Stimulated activated CD4-positive, alpha-beta T cell treated with anti-CD3 and anti-CD28 coated beads, Interleukin-2, amount 100 ng/mL, for 24 hours (primary cell): ENCODE measurements around the gene R3HDM2.
A peak's percentile ranks its signal among the peaks of the same experiment; 100 is the strongest.

ENCODE experiments used
- DNase-seq, 2 donors: peaks; one replicate each; pipeline ENCODE4 v3.0.0-alpha.2; 2020

R3HDM2 gene

DNA sequence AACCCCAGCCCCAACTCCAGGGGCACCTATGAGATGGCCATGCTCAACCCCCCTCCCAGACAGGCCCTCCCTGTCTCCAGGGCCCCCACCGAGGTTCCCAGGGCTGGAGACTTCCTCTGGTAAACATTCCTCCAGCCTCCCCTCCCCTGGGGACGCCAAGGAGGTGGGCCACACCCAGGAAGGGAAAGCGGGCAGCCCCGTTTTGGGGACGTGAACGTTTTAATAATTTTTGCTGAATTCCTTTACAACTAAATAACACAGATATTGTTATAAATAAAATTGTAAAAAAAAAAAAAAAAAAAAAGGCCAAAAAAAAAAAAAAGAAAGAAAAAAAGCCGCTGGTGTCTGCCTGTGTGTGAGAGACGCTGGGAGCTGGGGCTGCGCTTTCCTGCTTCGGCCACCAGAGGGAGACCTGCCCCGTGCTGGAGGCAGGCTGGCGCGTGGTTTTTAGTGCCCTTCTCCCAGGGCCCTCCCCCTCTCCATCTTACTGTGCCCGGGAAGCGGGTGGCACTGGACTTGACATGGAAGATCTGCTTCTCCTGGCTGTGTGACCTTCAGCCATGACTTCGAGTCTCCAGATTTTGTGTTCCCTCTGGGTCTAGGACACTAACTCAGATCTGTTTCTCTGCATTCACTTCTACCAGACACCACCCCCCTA lies 217.7 kb downstream of the R3HDM2 start:
- DNase-seq: peak; percentile 87 to 89

GRCh38 chr12:57212701-57213057 lies 218.2 kb downstream of the R3HDM2 start:
- no peak for DNase-seq

GRCh38 chr12:57211791-57212700 lies 218.8 kb downstream of the R3HDM2 start:
- DNase-seq: no peak

DNA sequence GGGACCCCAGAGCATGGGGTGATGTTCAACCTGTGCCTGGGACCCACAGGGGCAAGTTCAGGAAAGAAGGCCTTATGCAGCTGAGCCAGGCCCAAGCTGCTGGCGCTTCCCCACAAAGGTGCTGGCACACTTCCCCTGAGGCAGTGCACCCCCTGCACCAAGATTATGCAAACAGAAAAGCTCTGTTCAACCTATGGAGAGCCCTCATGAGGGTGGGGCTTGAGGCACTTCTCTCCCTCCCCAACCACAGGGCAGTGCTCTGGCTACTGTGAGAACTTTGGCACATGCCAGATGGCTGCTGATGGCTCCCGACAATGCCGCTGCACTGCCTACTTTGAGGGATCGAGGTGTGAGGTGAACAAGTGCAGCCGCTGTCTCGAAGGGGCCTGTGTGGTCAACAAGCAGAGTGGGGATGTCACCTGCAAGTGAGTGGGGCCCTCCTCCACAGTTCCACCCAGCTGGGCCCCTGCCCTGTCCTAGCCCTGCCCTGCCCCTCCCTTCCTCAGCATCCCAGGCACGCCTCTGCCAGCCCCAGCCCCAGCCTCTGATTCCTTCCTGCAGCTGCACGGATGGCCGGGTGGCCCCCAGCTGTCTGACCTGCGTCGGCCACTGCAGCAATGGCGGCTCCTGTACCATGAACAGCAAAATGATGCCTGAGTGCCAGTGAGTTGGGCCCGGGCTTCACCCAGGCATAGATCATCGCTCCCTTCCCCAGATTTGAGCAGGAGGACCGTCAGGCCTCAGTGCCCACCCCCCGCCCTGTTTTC lies 219.7 kb downstream of the R3HDM2 start:
- DNase-seq: no peak

GRCh38 chr12:57210461-57210860 lies 220.4 kb downstream of the R3HDM2 start:
- no peak for DNase-seq

DNA sequence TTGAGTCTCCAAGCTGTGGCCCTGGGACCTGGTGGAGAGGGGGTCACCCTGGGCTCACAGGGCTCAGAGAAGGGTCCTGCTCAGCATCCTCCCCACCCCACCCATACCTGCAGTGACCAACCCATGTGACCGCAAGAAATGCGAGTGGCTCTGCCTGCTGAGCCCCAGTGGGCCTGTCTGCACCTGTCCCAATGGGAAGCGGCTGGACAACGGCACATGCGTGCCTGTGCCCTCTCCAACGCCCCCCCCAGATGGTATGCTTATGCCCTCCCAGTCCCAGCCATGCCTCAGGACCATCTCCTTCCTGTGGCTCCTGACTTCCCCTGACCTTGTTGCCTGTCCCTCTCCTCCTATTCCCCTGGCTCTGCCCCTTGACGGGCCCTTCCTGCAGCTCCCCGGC lies 220.9 kb downstream of the R3HDM2 start:
- DNase-seq: no peak

DNA sequence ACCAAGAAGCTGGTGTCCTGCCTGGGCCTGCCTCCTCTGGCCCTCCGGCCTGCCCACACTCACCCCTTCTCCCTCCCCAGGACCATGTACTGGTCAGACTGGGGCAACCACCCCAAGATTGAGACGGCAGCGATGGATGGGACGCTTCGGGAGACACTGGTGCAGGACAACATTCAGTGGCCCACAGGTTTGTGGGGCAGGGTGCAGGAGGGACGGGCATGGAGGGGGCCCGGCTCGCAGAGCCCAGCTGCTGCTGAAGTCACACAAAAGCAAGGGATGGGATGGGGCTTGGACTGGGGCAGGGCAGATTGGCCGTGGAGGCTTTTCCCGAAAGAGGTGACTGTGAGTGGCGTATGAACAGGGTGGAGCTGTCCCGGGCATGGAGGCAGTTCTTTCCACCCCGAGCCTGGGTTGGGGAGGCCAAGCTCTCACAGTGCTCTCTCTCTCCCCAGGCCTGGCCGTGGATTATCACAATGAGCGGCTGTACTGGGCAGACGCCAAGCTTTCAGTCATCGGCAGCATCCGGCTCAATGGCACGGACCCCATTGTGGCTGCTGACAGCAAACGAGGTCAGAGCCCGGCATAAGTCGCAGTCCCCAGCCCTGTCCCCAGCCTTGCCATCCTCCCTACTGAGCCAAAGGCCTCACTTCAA lies 222.1 kb downstream of the R3HDM2 start:
- no peak for DNase-seq

- DNase-seq: no peak
These were observed 222.9 kb downstream of the R3HDM2 start for GRCh38 chr12:57207731-57208630.

DNA sequence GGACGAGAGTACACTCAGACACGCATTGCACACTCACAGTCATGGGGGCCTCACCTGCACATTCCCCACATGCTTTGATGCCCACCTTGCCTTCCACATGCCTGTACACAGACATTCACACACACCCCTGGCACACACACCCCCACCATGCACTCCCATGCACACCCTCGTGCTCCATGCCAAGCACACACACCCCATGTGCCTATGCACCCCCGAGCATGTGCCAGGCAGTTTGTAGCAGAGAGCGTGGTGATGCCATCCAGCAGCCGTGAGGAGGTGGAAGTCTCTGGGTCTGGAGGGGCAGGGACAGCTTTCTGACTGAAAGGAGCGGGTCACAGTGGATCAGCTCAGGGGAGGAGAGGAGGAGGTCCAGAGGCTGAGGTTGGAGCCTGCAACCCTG lies 224.9 kb downstream of the R3HDM2 start:
- no peak for DNase-seq

DNA sequence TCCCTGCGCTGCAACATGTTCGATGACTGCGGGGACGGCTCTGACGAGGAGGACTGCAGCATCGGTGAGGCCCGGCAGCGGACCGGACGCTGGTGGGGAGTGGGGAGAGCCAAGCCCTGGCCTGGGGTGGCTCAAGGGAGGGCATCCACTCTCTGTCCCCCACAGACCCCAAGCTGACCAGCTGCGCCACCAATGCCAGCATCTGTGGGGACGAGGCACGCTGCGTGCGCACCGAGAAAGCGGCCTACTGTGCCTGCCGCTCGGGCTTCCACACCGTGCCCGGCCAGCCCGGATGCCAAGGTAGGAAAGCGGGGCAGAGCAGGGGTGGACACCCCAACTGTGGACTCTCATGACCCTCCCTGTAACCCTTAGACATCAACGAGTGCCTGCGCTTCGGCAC lies 225.7 kb downstream of the R3HDM2 start:
- no peak for DNase-seq

DNA sequence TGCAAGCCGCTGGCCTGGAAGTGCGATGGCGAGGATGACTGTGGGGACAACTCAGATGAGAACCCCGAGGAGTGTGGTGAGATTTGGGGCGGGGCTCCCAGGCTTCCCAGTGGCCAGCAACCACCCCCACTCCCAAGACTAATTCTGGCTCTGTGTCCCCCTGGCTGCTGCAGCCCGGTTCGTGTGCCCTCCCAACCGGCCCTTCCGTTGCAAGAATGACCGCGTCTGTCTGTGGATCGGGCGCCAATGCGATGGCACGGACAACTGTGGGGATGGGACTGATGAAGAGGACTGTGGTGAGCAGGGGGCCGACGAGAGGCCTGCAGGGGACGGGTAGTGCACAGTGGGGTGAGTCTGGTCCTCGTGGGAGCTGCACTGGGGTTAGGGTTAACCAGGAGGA lies 226.4 kb downstream of the R3HDM2 start:
- DNase-seq: no peak

- DNase-seq: no peak
These were observed 227.1 kb downstream of the R3HDM2 start for GRCh38 chr12:57203791-57204190.
